Measurements from ENCODE around the gene PLXNB3.

Gene PLXNB3

DNA sequence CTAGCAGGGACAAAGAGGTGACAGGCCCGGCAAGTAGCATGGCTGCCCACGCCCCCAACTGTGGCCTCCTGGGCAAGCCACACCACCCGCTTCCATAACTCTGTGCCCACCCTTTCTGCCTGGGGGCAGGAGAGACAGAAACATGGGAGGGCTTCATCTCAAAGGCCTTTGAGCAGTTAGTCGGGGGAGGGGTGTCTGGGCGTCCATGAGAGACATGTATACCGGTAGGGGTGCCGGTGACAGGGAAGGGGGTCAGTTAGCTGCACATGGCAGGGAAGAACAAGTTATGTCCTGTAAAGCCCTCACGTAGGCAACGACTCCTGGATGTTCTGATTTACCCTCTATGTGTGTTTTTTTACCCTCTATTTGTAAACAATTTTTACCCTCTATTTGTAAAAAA lies 57.0 kb downstream of the PLXNB3 start:
- no peak for DNase-seq (ENCODE audit: low read depth)
- H3K4me3 ChIP-seq (ENCODE audit: low read length), result no peak overlapping the region
- TF ChIP-seq, protein P1, sequence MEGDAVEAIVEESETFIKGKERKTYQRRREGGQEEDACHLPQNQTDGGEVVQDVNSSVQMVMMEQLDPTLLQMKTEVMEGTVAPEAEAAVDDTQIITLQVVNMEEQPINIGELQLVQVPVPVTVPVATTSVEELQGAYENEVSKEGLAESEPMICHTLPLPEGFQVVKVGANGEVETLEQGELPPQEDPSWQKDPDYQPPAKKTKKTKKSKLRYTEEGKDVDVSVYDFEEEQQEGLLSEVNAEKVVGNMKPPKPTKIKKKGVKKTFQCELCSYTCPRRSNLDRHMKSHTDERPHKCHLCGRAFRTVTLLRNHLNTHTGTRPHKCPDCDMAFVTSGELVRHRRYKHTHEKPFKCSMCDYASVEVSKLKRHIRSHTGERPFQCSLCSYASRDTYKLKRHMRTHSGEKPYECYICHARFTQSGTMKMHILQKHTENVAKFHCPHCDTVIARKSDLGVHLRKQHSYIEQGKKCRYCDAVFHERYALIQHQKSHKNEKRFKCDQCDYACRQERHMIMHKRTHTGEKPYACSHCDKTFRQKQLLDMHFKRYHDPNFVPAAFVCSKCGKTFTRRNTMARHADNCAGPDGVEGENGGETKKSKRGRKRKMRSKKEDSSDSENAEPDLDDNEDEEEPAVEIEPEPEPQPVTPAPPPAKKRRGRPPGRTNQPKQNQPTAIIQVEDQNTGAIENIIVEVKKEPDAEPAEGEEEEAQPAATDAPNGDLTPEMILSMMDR (IDR thresholded peaks at IDR 0.05; ENCODE audit: insufficient read depth, low read depth, low read length, missing control alignments), result no peak

DNA sequence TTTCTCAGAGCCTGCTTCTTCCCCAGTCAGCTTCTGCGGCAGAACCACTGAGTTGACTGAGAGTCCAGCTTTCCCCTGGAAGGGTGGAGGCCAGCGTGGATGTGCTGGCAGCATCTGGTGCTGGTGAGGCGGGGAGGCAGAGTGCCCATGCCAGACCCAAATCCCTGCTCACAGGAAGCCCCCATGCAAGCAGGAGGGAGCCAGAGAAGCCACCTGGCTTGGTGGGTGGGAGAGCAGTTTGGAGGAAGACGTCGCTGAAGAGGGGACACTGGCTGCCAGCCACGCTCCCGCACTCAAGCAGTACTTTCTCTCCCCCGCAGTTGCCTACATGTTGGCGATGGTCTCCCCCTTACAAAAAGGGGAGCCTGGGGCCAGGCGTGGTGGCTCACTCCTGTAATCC lies 60.3 kb downstream of the PLXNB3 start:
- TF ChIP-seq, protein P1 (IDR thresholded peaks at IDR 0.05; ENCODE audit: insufficient read depth, low read depth, low read length, missing control alignments), result no peak
- DNase-seq (ENCODE audit: low read depth), result no peak
- no peak overlapping the region for H3K4me3 ChIP-seq (ENCODE audit: low read length)

DNA sequence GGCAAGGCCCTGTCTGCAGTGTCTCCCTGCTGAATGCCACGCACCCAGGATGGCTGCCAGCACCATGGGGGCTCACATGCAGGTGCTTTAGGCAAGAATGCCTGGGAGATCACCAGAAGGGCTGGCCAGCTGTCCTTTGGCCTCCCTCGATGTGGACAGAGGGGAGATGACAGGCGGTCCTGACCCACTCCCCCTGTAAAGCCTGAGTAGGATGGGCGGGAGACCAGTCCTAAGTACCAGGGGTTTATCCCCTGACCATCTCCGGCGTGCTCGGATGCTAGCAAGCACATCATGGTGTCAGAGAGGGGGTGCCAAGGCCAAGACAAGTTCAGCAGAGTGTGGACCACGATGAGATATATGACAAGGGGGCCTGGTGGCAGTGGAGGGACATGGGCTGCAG lies 61.0 kb downstream of the PLXNB3 start:
- H3K4me3 ChIP-seq (ENCODE audit: low read length), result no peak overlapping the region
- TF ChIP-seq, protein P1 (IDR thresholded peaks at IDR 0.05; ENCODE audit: insufficient read depth, low read depth, low read length, missing control alignments), result no peak
- DNase-seq (ENCODE audit: low read depth), result no peak

Data from epithelial cell of esophagus (primary cell).